Stimulated activated CD4-positive, alpha-beta T cell treated with anti-CD3 and anti-CD28 coated beads, Interleukin-4, amount 100 ng/mL, for 4 hours (primary cell): ENCODE data around the gene IBSP.

Source experiments
- DNase-seq, 2 experiments: peaks; one replicate each; pipeline ENCODE4 v3.0.0-alpha.2; 2020

The IBSP gene, protein sequence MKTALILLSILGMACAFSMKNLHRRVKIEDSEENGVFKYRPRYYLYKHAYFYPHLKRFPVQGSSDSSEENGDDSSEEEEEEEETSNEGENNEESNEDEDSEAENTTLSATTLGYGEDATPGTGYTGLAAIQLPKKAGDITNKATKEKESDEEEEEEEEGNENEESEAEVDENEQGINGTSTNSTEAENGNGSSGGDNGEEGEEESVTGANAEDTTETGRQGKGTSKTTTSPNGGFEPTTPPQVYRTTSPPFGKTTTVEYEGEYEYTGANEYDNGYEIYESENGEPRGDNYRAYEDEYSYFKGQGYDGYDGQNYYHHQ

GRCh38 chr4:87799301-87800113 is at the start of gene IBSP:
TSS of gene IBSP (plus strand) at chr4:87799554. CDS start at chr4:87802362, 2,808 bp downstream.
- DNase-seq = no peak

GRCh38 chr4:87749883-87750282 is 49.5 kb upstream of the IBSP start:
- DNase-seq = no peak

- DNase-seq = no peak
These were observed 41.1 kb upstream of the IBSP start for GRCh38 chr4:87758270-87758669.

GRCh38 chr4:87762311-87762710 is 37.0 kb upstream of the IBSP start:
- DNase-seq = no peak

DNA sequence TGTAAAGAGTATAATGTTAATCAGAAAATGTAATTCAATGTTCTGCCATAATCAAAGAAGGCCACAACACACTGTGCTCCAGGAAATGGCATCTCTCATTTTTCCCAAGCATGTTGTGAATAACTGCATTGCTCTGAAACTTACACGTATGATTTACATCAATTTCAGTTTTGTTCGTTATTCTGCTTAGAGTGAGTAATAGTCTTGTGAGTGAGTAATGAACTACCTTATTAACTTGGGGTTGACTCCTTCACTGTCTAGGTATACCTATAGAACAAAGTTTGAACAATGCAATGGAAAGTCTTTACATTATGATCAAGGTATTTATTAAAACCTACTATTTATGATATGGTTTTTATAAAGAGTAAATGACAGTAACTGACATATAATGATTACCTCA is 17.8 kb upstream of the IBSP start:
- no peak for DNase-seq

DNA sequence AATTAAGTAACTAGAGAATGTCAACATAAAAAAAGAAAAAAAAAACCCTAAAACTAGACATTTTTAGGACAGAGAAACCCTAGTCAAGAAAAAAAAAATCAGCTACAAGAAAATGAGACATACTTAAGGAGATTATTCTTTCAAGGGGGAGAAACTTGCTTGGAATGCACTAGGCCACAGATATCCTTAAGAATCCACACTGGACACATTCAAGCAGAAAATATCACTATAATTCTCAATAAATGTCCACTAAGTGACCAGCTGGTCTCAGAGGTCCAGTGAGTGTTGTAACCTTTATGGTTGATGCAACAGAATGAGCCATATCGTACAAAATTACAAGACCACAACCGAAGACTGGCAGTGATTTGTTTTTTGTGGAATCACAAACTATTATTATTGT is 15.6 kb upstream of the IBSP start:
- DNase-seq = no peak

GRCh38 chr4:87785731-87786509 is 13.4 kb upstream of the IBSP start:
- DNase-seq = no peak

DNA sequence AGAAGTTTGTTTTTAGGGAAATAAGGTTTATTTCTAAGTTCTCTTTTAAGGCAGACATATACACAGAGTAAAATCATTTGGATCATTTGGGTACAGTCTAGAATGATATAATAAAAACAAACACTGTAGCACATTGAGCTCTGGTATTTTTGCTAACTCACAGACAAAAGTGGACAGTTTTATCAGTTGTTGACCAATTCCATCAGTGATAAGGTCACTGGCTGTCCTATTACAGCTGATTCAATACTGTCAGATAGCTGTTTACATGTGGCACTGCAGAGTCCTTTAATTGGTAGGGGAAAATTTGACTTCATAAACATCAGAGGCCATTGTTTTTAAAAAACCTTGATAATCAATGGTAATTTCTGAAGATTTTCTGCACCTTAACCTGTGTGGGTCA is 3.5 kb downstream of the IBSP start:
- no peak for DNase-seq

- no peak for DNase-seq
These were observed 4.1 kb downstream of the IBSP start for GRCh38 chr4:87803421-87803820.

DNA sequence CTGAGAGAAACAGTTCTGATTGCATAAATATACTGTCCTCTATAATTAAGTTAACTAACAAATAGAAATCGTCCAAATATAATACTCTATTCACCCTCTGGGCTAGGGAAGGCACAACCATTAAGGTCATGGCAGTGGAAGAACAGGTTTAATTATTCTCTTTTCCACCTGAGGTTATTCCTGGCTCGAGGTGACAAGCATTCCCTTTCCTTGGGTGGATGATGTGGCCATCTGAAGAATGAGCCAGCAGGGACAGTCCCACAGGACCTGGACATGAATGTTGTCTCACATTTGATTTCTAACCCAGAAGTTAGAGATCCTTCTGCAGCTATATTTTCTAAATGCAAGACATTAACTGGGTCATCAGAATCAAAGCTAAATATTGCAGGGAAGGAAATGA is 5.5 kb downstream of the IBSP start:
- DNase-seq = no peak

GRCh38 chr4:87805971-87806370 is 6.6 kb downstream of the IBSP start:
- no peak for DNase-seq

GRCh38 chr4:87806520-87806919 is 7.2 kb downstream of the IBSP start:
- DNase-seq = no peak

DNA sequence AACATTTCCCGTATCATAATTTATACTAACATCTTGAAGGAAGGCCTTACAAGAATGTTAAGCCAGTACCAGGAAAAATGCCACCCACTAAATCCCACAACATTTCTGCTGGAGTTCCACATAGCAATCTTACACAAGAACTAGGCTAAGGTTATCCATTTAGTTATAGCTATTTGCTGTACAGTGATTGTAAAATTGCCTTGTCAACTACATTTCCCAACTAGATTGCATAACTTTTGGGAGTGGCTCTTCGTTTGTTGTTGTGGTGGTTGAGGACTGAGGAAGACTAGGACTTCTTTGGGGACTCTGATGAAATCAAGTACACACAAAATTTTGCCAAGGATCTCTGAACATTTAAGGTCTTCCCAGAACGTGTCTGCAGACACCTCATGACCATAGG is 8.0 kb downstream of the IBSP start:
- DNase-seq = no peak

DNA sequence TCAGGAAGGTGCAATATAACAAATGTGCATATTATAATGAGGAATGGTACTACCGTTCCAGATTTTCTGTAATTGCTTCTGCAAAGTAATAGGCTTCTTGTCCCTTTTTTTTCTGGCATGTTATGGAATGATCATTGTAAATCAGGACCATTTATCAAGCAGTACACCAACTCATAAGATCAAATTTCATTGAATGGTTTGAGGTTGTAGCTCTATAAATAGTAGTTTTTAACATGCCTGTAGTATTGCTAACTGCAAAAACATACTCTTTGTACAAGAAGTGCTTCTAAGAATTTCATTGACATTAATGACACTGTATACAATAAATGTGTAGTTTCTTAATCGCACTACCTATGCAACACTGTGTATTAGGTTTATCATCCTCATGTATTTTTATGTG is 12.6 kb downstream of the IBSP start:
- no peak for DNase-seq

DNA sequence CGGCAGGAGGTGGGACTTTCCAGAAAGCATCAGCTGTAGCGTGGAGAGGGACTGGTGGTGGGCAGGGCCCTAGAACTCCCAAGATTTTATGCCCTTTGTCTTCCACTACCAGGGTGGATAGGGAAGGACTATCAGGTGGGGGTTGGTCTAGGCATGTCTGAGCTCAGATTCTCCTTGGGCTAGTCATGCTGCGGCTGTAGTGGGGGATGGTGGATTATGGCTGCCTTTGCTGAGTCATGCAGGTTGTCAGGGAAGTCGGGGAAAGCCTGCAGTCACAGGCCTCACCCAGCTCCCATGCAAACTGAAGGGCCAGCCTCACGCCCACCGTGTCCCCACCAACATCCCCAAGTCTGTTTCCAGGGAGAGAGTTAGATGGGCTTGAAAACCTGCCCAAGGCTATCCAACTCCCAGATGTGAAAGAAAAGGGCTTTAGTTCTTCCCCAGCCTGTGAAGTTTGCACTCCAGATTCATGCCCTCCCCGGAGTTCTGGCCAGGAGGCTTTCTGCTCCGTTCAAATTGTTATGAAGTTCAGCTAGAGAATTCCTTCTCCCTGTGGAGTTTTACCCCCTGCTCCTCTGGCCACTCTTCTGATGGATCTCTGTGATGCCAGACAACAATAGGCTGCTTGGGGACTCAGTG is 20.0 kb downstream of the IBSP start:
- DNase-seq = no peak

DNA sequence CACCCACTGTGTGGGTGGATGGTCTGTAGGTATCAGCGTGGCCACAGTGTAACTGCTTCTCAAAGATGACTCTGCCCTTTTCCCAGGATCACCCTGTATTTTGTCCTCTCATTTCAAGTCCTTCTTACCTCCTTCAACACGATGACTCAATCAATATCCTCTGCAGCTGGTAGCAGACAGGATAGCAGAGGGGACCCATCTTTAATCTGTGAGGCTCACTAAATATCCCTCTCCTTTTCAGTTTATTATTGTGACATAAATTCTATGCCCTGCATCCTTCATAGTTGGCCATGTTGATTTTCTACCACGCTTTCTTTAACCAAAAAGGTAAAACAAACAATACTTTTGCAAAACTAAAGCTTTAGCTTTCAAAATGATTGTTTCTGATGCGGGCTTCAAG is 23.8 kb downstream of the IBSP start:
- DNase-seq = no peak

DNA sequence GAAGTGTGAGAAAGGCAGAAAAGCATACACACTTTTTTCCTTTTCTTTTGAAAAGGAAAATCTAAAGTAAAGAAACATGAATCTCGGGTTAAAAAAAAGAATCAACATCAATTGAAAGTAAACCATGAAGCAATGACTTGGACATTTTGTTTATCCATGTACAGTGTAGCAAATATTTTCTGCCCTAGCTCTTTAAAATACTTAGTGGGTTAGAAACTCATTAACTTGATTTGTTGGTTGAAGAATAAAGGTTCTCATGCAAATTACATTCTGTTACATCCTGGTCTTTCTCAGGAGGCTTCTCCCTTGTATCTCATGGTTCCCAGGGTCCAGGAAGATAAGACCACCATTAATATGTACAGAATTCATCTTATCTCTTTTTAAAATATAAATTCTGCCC is 24.4 kb downstream of the IBSP start:
- DNase-seq = no peak

GRCh38 chr4:87824352-87824751 is 25.0 kb downstream of the IBSP start:
- no peak for DNase-seq

DNA sequence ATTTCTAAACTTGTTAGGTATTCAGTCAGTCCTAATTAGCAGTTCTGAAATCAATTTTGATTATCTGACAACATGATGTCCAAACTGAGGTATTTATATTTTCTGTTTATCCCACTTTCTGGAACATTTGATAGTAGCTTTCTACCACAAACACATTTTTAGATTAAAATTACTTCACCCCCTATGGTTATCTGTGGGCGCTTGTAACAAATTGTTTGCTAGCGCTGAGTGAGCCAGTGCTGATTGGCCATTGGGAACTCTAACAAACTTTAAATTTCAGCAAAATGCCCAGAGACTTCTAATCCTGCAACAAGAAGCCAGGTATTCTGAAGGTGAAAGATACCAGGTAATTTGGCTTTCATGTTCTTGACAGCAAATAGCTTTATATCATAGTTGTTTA is 33.3 kb downstream of the IBSP start, which contains the start of gene MEPE:
MEPE (plus strand) TSS at position 301 of the 400 bp plus-strand sequence. CDS start 1,746 bp downstream, outside the sequence.
- DNase-seq = no peak

- no peak for DNase-seq
These were observed 35.0 kb downstream of the IBSP start for GRCh38 chr4:87834401-87834800.

- no peak for DNase-seq
These were observed 35.8 kb downstream of the IBSP start for GRCh38 chr4:87835197-87835596.

- no peak for DNase-seq
These were observed 36.4 kb downstream of the IBSP start for GRCh38 chr4:87835743-87836142.

- DNase-seq = no peak
These were observed 38.9 kb downstream of the IBSP start for GRCh38 chr4:87838205-87838604.
